CD14-positive monocyte (primary cell): ENCODE measurements around the gene GMDS. TPM values are rescaled to one million over a fixed set of nuclear protein-coding genes. Genes with fewer than 3 reads are reported as not detected.

Source experiments
- DNase-seq, 3 donors: peaks; one replicate each; pipeline ENCODE4 v3.0.0-alpha.2; 2011 to 2022
- H2AFZ ChIP-seq: 2 replicates; pipeline ENCODE4 v1.6.0; 2012; ENCODE audit warnings: mild to moderate bottlenecking, low read depth, low read length, inconsistent platforms; ENCODE audit not compliant: insufficient read depth, poor library complexity, severe bottlenecking
- H3K27ac ChIP-seq, 2 donors: 1 replicate in 1 of 2; 2 replicates in 1 of 2; pipeline ENCODE4 v1.5.1; 2012 to 2013; ENCODE audit warnings: low read length in 2 of 2, control low read depth in 1 of 2, inconsistent platforms in 1 of 2, low read depth in 1 of 2, mild to moderate bottlenecking in 1 of 2
- H3K27me3 ChIP-seq, 2 donors: one replicate each; pipeline versions ENCODE4 v1.6.0 to v1.6.1; 2011 to 2013; ENCODE audit warnings: low read length in 2 of 2; ENCODE audit not compliant: control insufficient read depth in 2 of 2, insufficient read depth in 2 of 2
- H3K36me3 ChIP-seq, 2 donors: replicated peaks in 1 of 2; 1 replicate in 1 of 2; 2 replicates in 1 of 2; pipeline versions ENCODE4 v1.5.1 to v1.6.1; 2012 to 2013; ENCODE audit warnings: low read length in 2 of 2, control low read depth in 1 of 2, inconsistent platforms in 1 of 2, mild to moderate bottlenecking in 1 of 2; ENCODE audit not compliant: insufficient read depth in 2 of 2, control insufficient read depth in 1 of 2
- H3K4me1 ChIP-seq, 2 donors: 1 replicate in 1 of 2; 2 replicates in 1 of 2; pipeline versions ENCODE4 v1.5.1 to v1.6.1; 2012 to 2013; ENCODE audit warnings: low read length in 2 of 2, control low read depth in 1 of 2, inconsistent platforms in 1 of 2, mild to moderate bottlenecking in 1 of 2, moderate library complexity in 1 of 2; ENCODE audit not compliant: insufficient read depth in 2 of 2, control insufficient read depth in 1 of 2
- H3K4me2 ChIP-seq: replicated peaks from 2 replicates; pipeline ENCODE3; 2012; ENCODE audit warnings: low read length, moderate library complexity, mild to moderate bottlenecking; ENCODE audit not compliant: poor library complexity, severe bottlenecking; ENCODE audit errors: extremely low read depth
- H3K4me3 ChIP-seq, 3 experiments: fragments of 200-600 bp in 1 of 3; sonication (generic) in 1 of 3; replicated peaks in 1 of 3; 1 replicate in 2 of 3; 2 replicates in 1 of 3; pipeline ENCODE4 v1.5.1; 2011 to 2013; ENCODE audit warnings: low read length in 3 of 3, mild to moderate bottlenecking in 3 of 3, control low read depth in 2 of 3, low read depth in 2 of 3, inconsistent platforms in 1 of 3, moderate library complexity in 1 of 3
- H3K79me2 ChIP-seq: 2 replicates; pipeline ENCODE4 v1.6.0; 2012; ENCODE audit warnings: mild to moderate bottlenecking, control low read depth, inconsistent platforms, low read length, moderate library complexity; ENCODE audit not compliant: insufficient read depth
- H3K9ac ChIP-seq: 2 replicates; pipeline ENCODE4 v1.6.0; 2017; ENCODE audit warnings: low read length, mild to moderate bottlenecking; ENCODE audit not compliant: insufficient read depth, poor library complexity, severe bottlenecking
- H3K9me3 ChIP-seq, 2 donors: replicated peaks in 1 of 2; 1 replicate in 1 of 2; 2 replicates in 1 of 2; pipeline versions ENCODE4 v1.5.1 to v1.6.1; 2012 to 2013; ENCODE audit warnings: low read length in 2 of 2, control low read depth in 1 of 2; ENCODE audit not compliant: control insufficient read depth in 1 of 2, insufficient read depth in 1 of 2
- H4K20me1 ChIP-seq: 2 replicates; pipeline ENCODE4 v1.6.0; 2012; ENCODE audit warnings: mild to moderate bottlenecking, low read length, control low read depth, moderate library complexity; ENCODE audit not compliant: insufficient read depth
- H3K27ac Mint-ChIP-seq, 7 donors: one replicate each; pipeline ENCODE4 v1.8.0; 2020; ENCODE audit warnings: mild to moderate bottlenecking in 7 of 7, mixed read lengths in 7 of 7, moderate library complexity in 6 of 7, inconsistent platforms in 2 of 7
- H3K27me3 Mint-ChIP-seq, 3 donors: one replicate each; pipeline ENCODE4 v1.8.0; 2021 to 2022; ENCODE audit warnings: low read depth in 3 of 3, mild to moderate bottlenecking in 3 of 3, mixed read lengths in 3 of 3, moderate library complexity in 3 of 3, inconsistent platforms in 1 of 3
- H3K36me3 Mint-ChIP-seq, 2 donors: one replicate each; pipeline ENCODE4 v1.8.0; 2020; ENCODE audit warnings: mixed read lengths in 2 of 2, inconsistent platforms in 1 of 2, mild to moderate bottlenecking in 1 of 2
- H3K4me1 Mint-ChIP-seq: one replicate; pipeline ENCODE4 v1.8.0; 2020; ENCODE audit warnings: mild to moderate bottlenecking, mixed read lengths
- H3K4me3 Mint-ChIP-seq, 2 donors: one replicate each; pipeline ENCODE4 v1.8.0; 2020; ENCODE audit warnings: mild to moderate bottlenecking in 2 of 2, mixed read lengths in 2 of 2, moderate library complexity in 1 of 2
- H3K9me3 Mint-ChIP-seq, 7 donors: one replicate each; pipeline ENCODE4 v1.8.0; 2020 to 2022; ENCODE audit warnings: mixed read lengths in 7 of 7, mild to moderate bottlenecking in 6 of 7, moderate library complexity in 6 of 7, inconsistent platforms in 2 of 7
- WGBS: methylation state at CpG from one replicate; pipeline ENCODE4 v1.1.5; 2013; ENCODE audit warnings: missing lambda C conversion rate; ENCODE audit not compliant: insufficient coverage; 5-methylcytosine and 5-hydroxymethylcytosine counted together
- intact Hi-C, 2 donors: fragments of 100-400 bp; cut with micrococcal nuclease; formaldehyde crosslinking; loops; one replicate each; pipeline versions ENCODE4 v1.15.0 to v1.15.1; 2023
- polyA plus RNA-seq, 3 donors: library from polyadenylated mRNA; depleted of rRNA in 1 of 3; unstranded in 2 of 3; stranded (reverse) in 1 of 3; fragments of 300-500 nt in 2 of 3; fragments of >200 nt in 1 of 3; fragmentation: Illumina TruSeq in 2 of 3; gene quantifications; 1 replicate in 2 of 3; 2 replicates in 1 of 3; pipeline ENCODE4 v1.2.3, GENCODE V29; 2012 to 2021
- TF ChIP-seq, protein P1 (sequence below): fragments of 200-600 bp; IDR thresholded peaks from one replicate; pipeline ENCODE4 v1.8.0; 2022; ENCODE audit warnings: antibody characterized with exemption, mild to moderate bottlenecking

Gene GMDS
- polyA plus RNA-seq, 3 donors: 10.5 to 19.9 (median 17.6) TPM

DNA sequence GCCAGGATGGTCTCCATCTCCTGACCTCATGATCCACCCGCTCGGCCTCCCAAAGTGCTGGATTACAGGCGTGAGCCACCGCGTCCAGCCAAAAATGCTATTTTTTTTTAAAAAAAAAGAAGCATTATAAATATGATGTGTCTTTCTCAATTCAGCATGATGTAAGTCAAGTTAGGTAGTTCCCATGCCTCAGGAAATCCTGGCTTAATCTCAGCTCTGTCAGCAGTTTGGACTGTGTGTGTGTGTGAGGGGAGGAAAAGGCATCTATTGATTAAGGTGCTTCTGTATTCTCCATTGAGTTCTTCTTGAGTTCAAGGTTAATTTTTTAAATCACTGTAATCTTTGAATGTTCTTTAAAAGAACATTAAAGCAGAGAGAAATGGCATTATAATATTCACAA is 51.5 kb downstream of the GMDS start:
- DNase-seq: no peak

DNA sequence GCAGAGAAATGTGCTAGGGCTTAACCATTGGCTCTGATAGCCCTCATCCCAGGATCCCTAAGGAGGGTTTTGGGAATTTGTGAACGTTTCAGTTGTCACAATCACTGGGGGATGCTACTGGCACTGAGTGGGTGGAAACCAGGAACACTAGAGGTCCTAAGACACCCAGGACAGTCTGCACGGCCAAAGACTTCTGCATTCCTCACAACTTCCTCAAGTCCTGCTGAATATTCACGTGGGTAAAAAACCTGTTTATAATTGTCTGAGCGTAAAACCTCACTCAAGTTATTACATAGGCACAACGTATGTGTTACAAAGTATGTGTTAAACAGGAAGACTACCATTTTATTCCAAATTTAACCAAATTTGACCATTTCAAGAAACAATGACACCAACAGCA is 52.4 kb downstream of the GMDS start:
- H3K79me2 ChIP-seq: no peaks in the 10 kb centered on the region
- Mint-ChIP-seq H3K36me3 (no peaks in the 10 kb centered on the region), H3K4me1 (peaks cover 19% of the 10 kb centered on the region), H3K4me3 (no peak overlapping the region), H3K9me3 (peaks cover 0 to 12% (median 4%) of the 10 kb centered on the region in 7 donors), H3K27me3 (no peaks in the 10 kb centered on the region), H3K27ac (no peak overlapping the region)
- no CpG with 5 or more reads among the region's 5 CpGs for WGBS
- no peaks in the 10 kb centered on the region for H3K36me3 ChIP-seq
- intact Hi-C loops: loop anchor here in 1 of 2 donors (5.0 to 10.0 kb wide), 2 partner anchors 162 to 591 kb away; no protein-coding TSS in a partner anchor
- H4K20me1 ChIP-seq: no peaks in the 10 kb centered on the region
- peaks cover 11 to 12% of the 10 kb centered on the region in 2 donors for H3K4me1 ChIP-seq
- H3K27me3 ChIP-seq: no peaks in the 10 kb centered on the region
- H2AFZ ChIP-seq: no peak overlapping the region
- H3K4me2 ChIP-seq: no peak overlapping the region
- TF ChIP-seq, protein P1, sequence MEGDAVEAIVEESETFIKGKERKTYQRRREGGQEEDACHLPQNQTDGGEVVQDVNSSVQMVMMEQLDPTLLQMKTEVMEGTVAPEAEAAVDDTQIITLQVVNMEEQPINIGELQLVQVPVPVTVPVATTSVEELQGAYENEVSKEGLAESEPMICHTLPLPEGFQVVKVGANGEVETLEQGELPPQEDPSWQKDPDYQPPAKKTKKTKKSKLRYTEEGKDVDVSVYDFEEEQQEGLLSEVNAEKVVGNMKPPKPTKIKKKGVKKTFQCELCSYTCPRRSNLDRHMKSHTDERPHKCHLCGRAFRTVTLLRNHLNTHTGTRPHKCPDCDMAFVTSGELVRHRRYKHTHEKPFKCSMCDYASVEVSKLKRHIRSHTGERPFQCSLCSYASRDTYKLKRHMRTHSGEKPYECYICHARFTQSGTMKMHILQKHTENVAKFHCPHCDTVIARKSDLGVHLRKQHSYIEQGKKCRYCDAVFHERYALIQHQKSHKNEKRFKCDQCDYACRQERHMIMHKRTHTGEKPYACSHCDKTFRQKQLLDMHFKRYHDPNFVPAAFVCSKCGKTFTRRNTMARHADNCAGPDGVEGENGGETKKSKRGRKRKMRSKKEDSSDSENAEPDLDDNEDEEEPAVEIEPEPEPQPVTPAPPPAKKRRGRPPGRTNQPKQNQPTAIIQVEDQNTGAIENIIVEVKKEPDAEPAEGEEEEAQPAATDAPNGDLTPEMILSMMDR: no peak
- peak; percentile 19 to 21 (median 19) for DNase-seq
- no peak overlapping the region for H3K4me3 ChIP-seq
- H3K9ac ChIP-seq: no peak overlapping the region
- H3K9me3 ChIP-seq: peaks cover 0 to 6% of the 10 kb centered on the region in 2 donors
- no peak overlapping the region for H3K27ac ChIP-seq

More for the DNA sequence above, 51.5 kb downstream of the GMDS start:
- H3K36me3 ChIP-seq: no peaks in the 10 kb centered on the region
- no peak overlapping the region for H3K4me3 ChIP-seq
- no peaks in the 10 kb centered on the region for H3K79me2 ChIP-seq
- H3K9ac ChIP-seq: no peak overlapping the region
- H3K27me3 ChIP-seq: no peaks in the 10 kb centered on the region
- no peak overlapping the region for H3K4me3 Mint-ChIP-seq
- no peak overlapping the region for H2AFZ ChIP-seq
- TF ChIP-seq, protein P1: no peak
- H3K9me3 ChIP-seq: peaks cover 0 to 6% of the 10 kb centered on the region in 2 donors
- intact Hi-C loops: loop anchor here in 1 of 2 donors (5.0 to 10.0 kb wide), 2 partner anchors 161 to 592 kb away; no protein-coding TSS in a partner anchor
- no CpG with 5 or more reads among the region's 5 CpGs for WGBS
- no peaks in the 10 kb centered on the region for H3K36me3 Mint-ChIP-seq
- H3K4me2 ChIP-seq: no peak overlapping the region
- H3K4me1 ChIP-seq: peaks cover 11 to 12% of the 10 kb centered on the region in 2 donors
- H3K4me1 Mint-ChIP-seq: peaks cover 19% of the 10 kb centered on the region
- H4K20me1 ChIP-seq: no peaks in the 10 kb centered on the region
- no peaks in the 10 kb centered on the region for H3K27me3 Mint-ChIP-seq
- H3K27ac Mint-ChIP-seq: no peak overlapping the region
- H3K27ac ChIP-seq: no peak overlapping the region
- H3K9me3 Mint-ChIP-seq: peaks cover 0 to 12% (median 4%) of the 10 kb centered on the region in 7 donors
